GM12878 (cell line): ENCODE measurements around the gene MEMO1. TPM values are rescaled to one million over a fixed set of nuclear protein-coding genes. Genes with fewer than 3 reads are reported as not detected.

Experiments used
- ATAC-seq: fragments of 200-7000 bp; cut with Tn5 transposase; 3 replicates; pipeline ENCODE4 v1.9.1; 2020; ENCODE audit warnings: mild to moderate bottlenecking, moderate library complexity
- BruUV-seq: library from RNA; stranded (reverse); fragments of 400-500 nt; replicated peaks from 2 replicates; lab custom pipeline; 2021; lab: Mats Ljungman, UMichigan
- CTCF ChIA-PET: fragments of 300-600 bp; sonication (Branson Sonifier 250); formaldehyde crosslinking; extraction: SDS; loops from one replicate; lab custom pipeline; 2021; ENCODE audit warnings: inconsistent platforms; lab: Yijun Ruan, JAX
- POLR2A ChIA-PET: fragments of 350-600 bp; formaldehyde crosslinking; extraction: SDS; loops from one replicate; lab custom pipeline; 2021; ENCODE audit warnings: inconsistent platforms; lab: Charles Lee
- RAD21 ChIA-PET: fragments of 300-600 bp; sonication (Branson Sonifier 250); formaldehyde crosslinking; loops from one replicate; lab custom pipeline; 2023; ENCODE audit warnings: antibody characterized with exemption; ENCODE audit not compliant: unreplicated experiment; lab: Charles Lee
- SMC1A ChIA-PET: fragments of 300-600 bp; sonication (Branson Sonifier 250); formaldehyde crosslinking; loops from one replicate; lab custom pipeline; 2023; ENCODE audit not compliant: unreplicated experiment, uncharacterized antibody; lab: Charles Lee
- DNase-seq: peaks from one replicate; pipeline ENCODE4 v3.0.0-alpha.2; 2011; ENCODE audit warnings: low read depth, low spot score
- FAIRE-seq: peaks from 3 replicates; lab custom pipeline; 2011; peaks lifted over from hg19 to GRCh38; lab: Jason Lieb, UNC
- H2AFZ ChIP-seq: 2 replicates; pipeline ENCODE4 v1.6.0; 2011; ENCODE audit warnings: low read depth, low read length, control low read depth; ENCODE audit not compliant: control insufficient read depth
- H3K27ac ChIP-seq: 2 replicates; pipeline ENCODE4 v1.5.1; 2011; ENCODE audit warnings: control low read depth; ENCODE audit not compliant: control insufficient read depth, insufficient read depth
- H3K27me3 ChIP-seq, 2 experiments: replicated peaks in 1 of 2; 2 replicates each; pipeline versions ENCODE4 v1.6.0 to v1.6.1; 2011; ENCODE audit warnings: low read length in 1 of 2; ENCODE audit not compliant: control insufficient read depth in 2 of 2, insufficient read depth in 2 of 2
- H3K36me3 ChIP-seq, 2 experiments: 2 replicates each; pipeline ENCODE4 v1.5.1; 2011; ENCODE audit warnings: low read length in 1 of 2; ENCODE audit not compliant: control insufficient read depth in 2 of 2, insufficient read depth in 2 of 2
- H3K4me1 ChIP-seq: 2 replicates; pipeline ENCODE4 v1.6.1; 2011; ENCODE audit warnings: mild to moderate bottlenecking, low read length, moderate library complexity, mixed read lengths; ENCODE audit not compliant: control insufficient read depth, insufficient read depth
- H3K4me2 ChIP-seq: 2 replicates; pipeline ENCODE4 v1.6.0; 2011; ENCODE audit warnings: control low read depth; ENCODE audit not compliant: control insufficient read depth, insufficient read depth
- H3K4me3 ChIP-seq: fragments of 200-600 bp; sonication (generic); 2 replicates; pipeline ENCODE4 v1.5.1; 2016
- H3K79me2 ChIP-seq: 2 replicates; pipeline ENCODE4 v1.6.0; 2011; ENCODE audit warnings: low read length; ENCODE audit not compliant: control insufficient read depth, insufficient read depth
- H3K9ac ChIP-seq: 2 replicates; pipeline ENCODE4 v1.8.0; 2011; ENCODE audit warnings: low read length, control low read depth, mixed read lengths; ENCODE audit not compliant: control insufficient read depth, insufficient read depth
- H3K9me3 ChIP-seq: replicated peaks from 3 replicates; pipeline ENCODE4 v1.5.1; 2011; ENCODE audit warnings: mild to moderate bottlenecking, low read length; ENCODE audit not compliant: control insufficient read depth, insufficient read depth
- H4K20me1 ChIP-seq: 2 replicates; pipeline ENCODE4 v1.6.0; 2011; ENCODE audit not compliant: control insufficient read depth, insufficient read depth
- ASH2L ChIP-seq: fragments of 300-600, 200-600 bp; sonication (generic); IDR thresholded peaks from 2 replicates; pipeline ENCODE4 v1.6.1; 2017; ENCODE audit warnings: low read depth, mild to moderate bottlenecking, borderline replicate concordance
- BMI1 ChIP-seq: fragments of 450-650 bp; IDR thresholded peaks from 2 replicates; pipeline ENCODE4 v1.6.1; 2016; ENCODE audit warnings: mild to moderate bottlenecking, moderate library complexity, borderline replicate concordance
- CEBPB ChIP-seq, 2 experiments: fragments of 150-350 bp in 1 of 2; IDR thresholded peaks; 2 replicates each; pipeline ENCODE4 v1.6.1; 2012 to 2014; ENCODE audit warnings: low read depth in 2 of 2, low read length in 2 of 2, borderline replicate concordance in 1 of 2, inconsistent platforms in 1 of 2
- E4F1 ChIP-seq: fragments of 450-650 bp; IDR thresholded peaks from 2 replicates; pipeline ENCODE4 v1.6.1; 2018; ENCODE audit warnings: borderline replicate concordance, mild to moderate bottlenecking; ENCODE audit not compliant: partially characterized antibody
- EP300 ChIP-seq, 2 experiments: fragments of 150-350 bp in 1 of 2; IDR thresholded peaks; 2 replicates each; pipeline ENCODE4 v1.6.1; 2011 to 2012; ENCODE audit warnings: low read depth in 2 of 2, low read length in 2 of 2, borderline replicate concordance in 1 of 2, improper control_type of control experiment in 1 of 2, inconsistent platforms in 1 of 2; ENCODE audit not compliant: control insufficient read depth in 1 of 2
- GATAD2B ChIP-seq: fragments of 450-650 bp; conservative IDR thresholded peaks from 2 replicates; pipeline ENCODE4 v1.6.1; 2017; ENCODE audit warnings: low read depth, mild to moderate bottlenecking, moderate library complexity
- IKZF2 ChIP-seq, 2 experiments: fragments of 450-650 bp; IDR thresholded peaks; 2 replicates each; pipeline ENCODE4 v1.6.1; 2017; ENCODE audit warnings: mild to moderate bottlenecking in 2 of 2, moderate library complexity in 2 of 2
- NBN ChIP-seq: fragments of 450-650 bp; IDR thresholded peaks from 2 replicates; pipeline ENCODE4 v1.6.1; 2016
- NFYB ChIP-seq: IDR thresholded peaks from 2 replicates; pipeline ENCODE4 v1.6.1; 2011; ENCODE audit warnings: low read depth, mild to moderate bottlenecking, low read length, improper control_type of control experiment, moderate library complexity; ENCODE audit not compliant: insufficient read depth
- WGBS: methylation state at CpG from one replicate; pipeline ENCODE4 v1.1.6; 2016; ENCODE audit warnings: low lambda C conversion rate; ENCODE audit not compliant: insufficient replicate concordance, insufficient coverage; ENCODE audit errors: missing lambda C conversion rate; 5-methylcytosine and 5-hydroxymethylcytosine counted together
- in situ Hi-C: fragments of 300-500 bp; cut with MboI; formaldehyde crosslinking; loops from 9 replicates; pipeline ENCODE4 v1.14.3; 2018; ENCODE audit warnings: mixed read lengths
- intact Hi-C: fragments of 100-400 bp; cut with micrococcal nuclease; formaldehyde crosslinking; loops from one replicate; pipeline ENCODE4 v1.14.2; 2022; ENCODE audit not compliant: unreplicated experiment
- polyA plus RNA-seq, 11 experiments: library from polyadenylated mRNA; depleted of rRNA in 4 of 11; unstranded in 6 of 11; stranded (reverse) in 5 of 11; fragments of >200 nt; fragmentation: Nextera tagmentation in 4 of 11; fragmentation: Illumina TruSeq in 1 of 11; extraction: Ambion mirVana in 4 of 11; extraction: Trizol in 1 of 11; gene quantifications; 1 replicate in 1 of 11; 2 replicates in 10 of 11; pipeline versions ENCODE4 v1.2.1 to v1.2.3, GENCODE V29; 2011 to 2016; ENCODE audit warnings: inconsistent platforms in 2 of 11, missing spikeins in 2 of 11, low read depth in 1 of 11
- total RNA-seq, 4 experiments: library from RNA; depleted of rRNA in 3 of 4; stranded (reverse); fragments of >200 nt in 3 of 4; fragmentation: Illumina TruSeq in 1 of 4; extraction: Trizol in 1 of 4; gene quantifications; 2 replicates each; pipeline versions ENCODE4 v1.2.1 to v1.2.3, GENCODE V29; 2013 to 2021
- TF ChIP-seq, protein P1 (sequence below): IDR thresholded peaks from 2 replicates; pipeline ENCODE4 v1.6.1; 2012; ENCODE audit warnings: mild to moderate bottlenecking, low read depth, low read length

The MEMO1 gene
- total and polyA plus RNA-seq, 10 of the 15 experiments (the other 5 are each of a cell fraction or from before 2014, with no cell fraction given), result 39.8 to 99.1 (median 72.2) TPM

DNA sequence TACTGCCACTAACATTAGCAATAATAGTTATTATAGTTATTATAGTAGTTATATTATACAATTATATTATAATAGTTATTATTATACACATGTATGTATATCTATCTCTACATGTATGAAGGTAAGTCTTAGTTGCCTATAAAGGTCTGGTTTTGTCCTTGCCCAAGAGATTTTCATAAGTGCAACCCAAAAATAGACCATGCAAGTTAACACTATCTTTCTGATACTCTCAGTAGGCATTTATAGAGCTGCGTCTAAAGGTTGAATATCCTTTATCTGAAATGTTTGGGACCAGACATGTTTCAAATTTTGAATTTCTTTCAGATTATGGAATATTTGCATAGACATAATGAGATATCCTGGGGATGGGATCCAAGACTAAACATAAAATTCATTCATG, 175.4 kb downstream of the MEMO1 start:
- no peaks in the 10 kb centered on the region for H3K79me2 ChIP-seq
- CTCF ChIA-PET, result interaction anchor here (1.1 kb wide), 1 partner anchor 27 kb away, joined by 3 read pairs; no protein-coding TSS in a partner anchor
- no peaks in the 10 kb centered on the region for H3K27me3 ChIP-seq
- no peaks in the 10 kb centered on the region for H4K20me1 ChIP-seq
- WGBS, result 96% methylated on average over 1 of the region's 1 CpG
- ATAC-seq, result no peak
- no peak for DNase-seq
- H3K4me3 ChIP-seq, result no peak overlapping the region
- BruUV-seq, result no TSS peak
- no peak for FAIRE-seq
- H3K9me3 ChIP-seq, result no peaks in the 10 kb centered on the region
- POLR2A ChIA-PET, result no interaction called here
- no peak overlapping the region for H2AFZ ChIP-seq
- SMC1A ChIA-PET, result no interaction called here
- intact Hi-C loops (loop anchor here (10.0 kb wide), 1 partner anchor 151 kb away; no protein-coding TSS in a partner anchor), in situ Hi-C loops (no loop called here)
- no peak overlapping the region for H3K4me2 ChIP-seq
- H3K9ac ChIP-seq, result no peak overlapping the region
- no peak for TF ChIP-seq ASH2L
- no peak for TF ChIP-seq IKZF2 (IDR thresholded peaks at IDR 0.05)
- no peaks in the 10 kb centered on the region for H3K36me3 ChIP-seq
- no peaks in the 10 kb centered on the region for H3K4me1 ChIP-seq
- no peak overlapping the region for H3K27ac ChIP-seq
- RAD21 ChIA-PET, result no interaction called here

GRCh38 chr2:31832363-31832762, 178.4 kb downstream of the MEMO1 start:
- Histone ChIP-seq H3K36me3 (no peaks in the 10 kb centered on the region), H2AFZ (no peak overlapping the region), H3K4me1 (no peaks in the 10 kb centered on the region), H4K20me1 (no peaks in the 10 kb centered on the region), H3K9me3 (no peaks in the 10 kb centered on the region), H3K79me2 (no peaks in the 10 kb centered on the region), H3K4me3 (no peak overlapping the region), H3K9ac (no peak overlapping the region), H3K27ac (no peak overlapping the region), H3K27me3 (no peaks in the 10 kb centered on the region), H3K4me2 (no peak overlapping the region)
- TF ChIP-seq NBN, result no peak
- no peak for TF ChIP-seq BMI1
- no peak for TF ChIP-seq E4F1
- TF ChIP-seq, protein P1, sequence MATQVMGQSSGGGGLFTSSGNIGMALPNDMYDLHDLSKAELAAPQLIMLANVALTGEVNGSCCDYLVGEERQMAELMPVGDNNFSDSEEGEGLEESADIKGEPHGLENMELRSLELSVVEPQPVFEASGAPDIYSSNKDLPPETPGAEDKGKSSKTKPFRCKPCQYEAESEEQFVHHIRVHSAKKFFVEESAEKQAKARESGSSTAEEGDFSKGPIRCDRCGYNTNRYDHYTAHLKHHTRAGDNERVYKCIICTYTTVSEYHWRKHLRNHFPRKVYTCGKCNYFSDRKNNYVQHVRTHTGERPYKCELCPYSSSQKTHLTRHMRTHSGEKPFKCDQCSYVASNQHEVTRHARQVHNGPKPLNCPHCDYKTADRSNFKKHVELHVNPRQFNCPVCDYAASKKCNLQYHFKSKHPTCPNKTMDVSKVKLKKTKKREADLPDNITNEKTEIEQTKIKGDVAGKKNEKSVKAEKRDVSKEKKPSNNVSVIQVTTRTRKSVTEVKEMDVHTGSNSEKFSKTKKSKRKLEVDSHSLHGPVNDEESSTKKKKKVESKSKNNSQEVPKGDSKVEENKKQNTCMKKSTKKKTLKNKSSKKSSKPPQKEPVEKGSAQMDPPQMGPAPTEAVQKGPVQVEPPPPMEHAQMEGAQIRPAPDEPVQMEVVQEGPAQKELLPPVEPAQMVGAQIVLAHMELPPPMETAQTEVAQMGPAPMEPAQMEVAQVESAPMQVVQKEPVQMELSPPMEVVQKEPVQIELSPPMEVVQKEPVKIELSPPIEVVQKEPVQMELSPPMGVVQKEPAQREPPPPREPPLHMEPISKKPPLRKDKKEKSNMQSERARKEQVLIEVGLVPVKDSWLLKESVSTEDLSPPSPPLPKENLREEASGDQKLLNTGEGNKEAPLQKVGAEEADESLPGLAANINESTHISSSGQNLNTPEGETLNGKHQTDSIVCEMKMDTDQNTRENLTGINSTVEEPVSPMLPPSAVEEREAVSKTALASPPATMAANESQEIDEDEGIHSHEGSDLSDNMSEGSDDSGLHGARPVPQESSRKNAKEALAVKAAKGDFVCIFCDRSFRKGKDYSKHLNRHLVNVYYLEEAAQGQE, result no peak
- TF ChIP-seq NFYB, result no peak
- TF ChIP-seq EP300 (IDR thresholded peaks at IDR 0.05; ENCODE audit: borderline replicate concordance in 1 of 2, control insufficient read depth in 1 of 2, low read depth in 2 of 2, low read length in 2 of 2), result no peak
- no peak for TF ChIP-seq CEBPB (IDR thresholded peaks at IDR 0.05; ENCODE audit: borderline replicate concordance in 1 of 2, low read depth in 2 of 2, low read length in 2 of 2)
- no peak for TF ChIP-seq GATAD2B
- no peak for DNase-seq
- ChIA-PET SMC1A (no interaction called here), CTCF (no interaction called here), RAD21 (no interaction called here), POLR2A (no interaction called here)
- intact Hi-C loops, result loop anchor here (10.0 kb wide), 1 partner anchor 148 kb away; no protein-coding TSS in a partner anchor
- 73% methylated on average over 5 of the region's 5 CpGs for WGBS
- in situ Hi-C loops, result no loop called here
- no TSS peak for BruUV-seq
- ATAC-seq, result no peak
- FAIRE-seq, result no peak
